Neural progenitor cell (in vitro differentiated cells): ENCODE results near the gene PIM2. TPM values are rescaled to one million over a fixed set of nuclear protein-coding genes. Genes with fewer than 3 reads are reported as not detected.
"Not testable (repeated sequence)": the region's sequence is repeated elsewhere in the genome, so short reads cannot be mapped to it uniquely, and the experiment has no call there.

ENCODE experiments used
- DNase-seq: peaks from one replicate; pipeline ENCODE4 v3.0.0-alpha.2; 2016; ENCODE audit warnings: low spot score
- H2AFZ ChIP-seq: fragments of 200-600 bp; sonication (generic); replicated peaks from 2 replicates; pipeline ENCODE4 v1.6.1; 2016; ENCODE audit warnings: antibody characterized with exemption
- H3F3A ChIP-seq: fragments of 200-600 bp; sonication (generic); 2 replicates; pipeline ENCODE4 v1.6.1; 2016; ENCODE audit warnings: antibody characterized with exemption, low read depth
- H3K27ac ChIP-seq: fragments of 200-600 bp; sonication (generic); 2 replicates; pipeline ENCODE4 v1.5.1; 2016; ENCODE audit warnings: mild to moderate bottlenecking
- H3K27me3 ChIP-seq: fragments of 200-600 bp; sonication (generic); 2 replicates; pipeline ENCODE4 v1.6.1; 2016; ENCODE audit warnings: mild to moderate bottlenecking, moderate library complexity
- H3K36me3 ChIP-seq: fragments of 200-600 bp; sonication (generic); 2 replicates; pipeline ENCODE4 v1.5.1; 2016
- H3K4me1 ChIP-seq: fragments of 200-600 bp; sonication (generic); 2 replicates; pipeline ENCODE4 v1.6.1; 2016; ENCODE audit warnings: mixed run types
- H3K4me2 ChIP-seq: fragments of 200-600 bp; sonication (generic); 2 replicates; pipeline ENCODE4 v1.6.1; 2016
- H3K4me3 ChIP-seq: fragments of 200-600 bp; sonication (generic); 2 replicates; pipeline ENCODE4 v1.5.1; 2016
- H3K79me2 ChIP-seq: fragments of 200-600 bp; sonication (generic); 2 replicates; pipeline ENCODE4 v1.6.1; 2016; ENCODE audit warnings: low read depth
- H3K9ac ChIP-seq: fragments of 200-600 bp; sonication (generic); 2 replicates; pipeline ENCODE4 v1.6.1; 2016
- H3K9me3 ChIP-seq: fragments of 200-600 bp; sonication (generic); 2 replicates; pipeline ENCODE4 v1.5.1; 2016; ENCODE audit warnings: low read depth
- H4K20me1 ChIP-seq: fragments of 200-600 bp; sonication (generic); 2 replicates; pipeline ENCODE4 v1.6.1; 2016; ENCODE audit warnings: low read depth
- H3K27ac Mint-ChIP-seq: 3 replicates; pipeline ENCODE4 v1.8.0; 2021; ENCODE audit warnings: mixed read lengths
- H3K27me3 Mint-ChIP-seq: 2 replicates; pipeline ENCODE4 v1.8.0; 2022; ENCODE audit warnings: low read depth, mild to moderate bottlenecking, inconsistent platforms, moderate library complexity, mixed read lengths; ENCODE audit not compliant: insufficient read depth
- H3K36me3 Mint-ChIP-seq: 3 replicates; pipeline ENCODE4 v1.8.0; 2021; ENCODE audit warnings: mixed read lengths
- H3K4me1 Mint-ChIP-seq: 3 replicates; pipeline ENCODE4 v1.8.0; 2021; ENCODE audit warnings: mixed read lengths
- H3K4me3 Mint-ChIP-seq: 3 replicates; pipeline ENCODE4 v1.8.0; 2021; ENCODE audit warnings: mild to moderate bottlenecking, moderate library complexity, mixed read lengths
- H3K9me3 Mint-ChIP-seq: 3 replicates; pipeline ENCODE4 v1.8.0; 2020; ENCODE audit warnings: mixed read lengths
- EZH2 ChIP-seq: fragments of 200-600 bp; sonication (generic); IDR thresholded peaks from 2 replicates; pipeline ENCODE4 v1.6.1; 2017; ENCODE audit warnings: antibody characterized with exemption, mild to moderate bottlenecking, moderate library complexity
- EZH2phosphoT487 ChIP-seq: fragments of 200-600 bp; sonication (generic); IDR thresholded peaks from 2 replicates; pipeline ENCODE4 v1.6.1; 2017; ENCODE audit warnings: antibody characterized with exemption
- small RNA-seq: library from RNA; depleted of rRNA; stranded (forward); fragments of <200 nt; gene quantifications from one replicate; pipeline ENCODE3, GENCODE V24; 2015
- total RNA-seq: library from RNA; depleted of rRNA; stranded (reverse); fragments of >200 nt; gene quantifications from 2 replicates; pipeline ENCODE4 v1.2.3, GENCODE V29; 2015; ENCODE audit warnings: low replicate concordance
- TF ChIP-seq, protein P1 (sequence below): fragments of 200-600 bp; sonication (generic); IDR thresholded peaks from 2 replicates; pipeline ENCODE4 v1.5.1; 2017; ENCODE audit warnings: antibody characterized with exemption, mild to moderate bottlenecking

PIM2 gene
- total RNA-seq, 1 donor from 2014 or later = 14.7 TPM

DNA sequence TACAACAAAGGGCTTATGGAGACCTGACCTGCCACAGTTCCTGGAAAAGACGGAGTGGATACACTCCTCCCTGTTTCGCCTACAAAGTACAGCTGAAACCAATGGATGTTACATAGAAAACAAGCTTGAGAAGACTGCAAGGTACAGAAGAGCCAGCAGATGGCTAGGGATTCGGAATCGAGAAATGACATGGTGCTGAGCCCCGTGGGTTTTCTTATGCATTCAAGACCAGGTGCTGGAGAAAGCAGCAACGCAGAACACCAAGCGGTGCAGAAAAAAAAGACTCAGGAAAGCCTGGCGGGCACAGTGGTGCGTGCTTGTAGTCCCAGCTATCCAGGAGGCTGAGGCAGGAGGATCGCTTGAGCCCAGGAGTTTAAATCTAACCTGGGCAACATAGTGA is 35.1 kb downstream of the PIM2 start:
- H3K27me3 ChIP-seq = no peaks in the 10 kb centered on the region
- no peak overlapping the region for H3K27ac ChIP-seq
- H3K9ac ChIP-seq = no peak overlapping the region
- no peak for TF ChIP-seq EZH2
- TF ChIP-seq, protein P1, sequence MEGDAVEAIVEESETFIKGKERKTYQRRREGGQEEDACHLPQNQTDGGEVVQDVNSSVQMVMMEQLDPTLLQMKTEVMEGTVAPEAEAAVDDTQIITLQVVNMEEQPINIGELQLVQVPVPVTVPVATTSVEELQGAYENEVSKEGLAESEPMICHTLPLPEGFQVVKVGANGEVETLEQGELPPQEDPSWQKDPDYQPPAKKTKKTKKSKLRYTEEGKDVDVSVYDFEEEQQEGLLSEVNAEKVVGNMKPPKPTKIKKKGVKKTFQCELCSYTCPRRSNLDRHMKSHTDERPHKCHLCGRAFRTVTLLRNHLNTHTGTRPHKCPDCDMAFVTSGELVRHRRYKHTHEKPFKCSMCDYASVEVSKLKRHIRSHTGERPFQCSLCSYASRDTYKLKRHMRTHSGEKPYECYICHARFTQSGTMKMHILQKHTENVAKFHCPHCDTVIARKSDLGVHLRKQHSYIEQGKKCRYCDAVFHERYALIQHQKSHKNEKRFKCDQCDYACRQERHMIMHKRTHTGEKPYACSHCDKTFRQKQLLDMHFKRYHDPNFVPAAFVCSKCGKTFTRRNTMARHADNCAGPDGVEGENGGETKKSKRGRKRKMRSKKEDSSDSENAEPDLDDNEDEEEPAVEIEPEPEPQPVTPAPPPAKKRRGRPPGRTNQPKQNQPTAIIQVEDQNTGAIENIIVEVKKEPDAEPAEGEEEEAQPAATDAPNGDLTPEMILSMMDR = no peak
- TF ChIP-seq EZH2phosphoT487 = no peak
- Mint-ChIP-seq H3K4me1 (no peaks in the 10 kb centered on the region), H3K36me3 (no peaks in the 10 kb centered on the region), H3K27me3 (peaks cover 3% of the 10 kb centered on the region), H3K4me3 (no peak overlapping the region), H3K27ac (no peak overlapping the region), H3K9me3 (peaks cover 7% of the 10 kb centered on the region)
- no peaks in the 10 kb centered on the region for H3K36me3 ChIP-seq
- H3K4me3 ChIP-seq = no peak overlapping the region
- H3K79me2 ChIP-seq = no peaks in the 10 kb centered on the region
- no peaks in the 10 kb centered on the region for H3K9me3 ChIP-seq
- no peak overlapping the region for H3K4me2 ChIP-seq
- no peaks in the 10 kb centered on the region for H3F3A ChIP-seq
- no peak overlapping the region for H2AFZ ChIP-seq
- no peaks in the 10 kb centered on the region for H3K4me1 ChIP-seq
- H4K20me1 ChIP-seq = no peaks in the 10 kb centered on the region
- DNase-seq = no peak

DNA sequence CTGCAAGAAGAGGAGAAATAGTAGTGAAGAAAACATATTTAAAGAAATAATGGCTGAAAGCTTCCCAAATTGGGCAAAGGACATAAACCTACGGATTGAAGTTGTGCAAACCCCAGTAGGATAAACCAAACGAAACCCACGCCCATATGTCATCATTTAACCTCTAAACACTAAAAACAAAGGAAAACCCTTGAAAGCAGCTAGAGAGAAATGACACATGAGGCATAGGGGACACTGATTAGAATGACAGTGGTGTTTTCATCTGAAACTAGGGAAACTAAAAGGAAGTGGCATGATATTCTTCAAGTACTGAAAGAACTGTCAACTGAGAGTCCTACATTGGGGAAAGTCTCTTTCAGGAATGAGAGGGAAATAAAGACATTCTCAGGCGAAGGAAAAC is 41.9 kb downstream of the PIM2 start:
- not testable (repeated sequence) for H3K4me2 ChIP-seq, H3K9ac ChIP-seq, H3K27ac Mint-ChIP-seq, H3K27me3 ChIP-seq, DNase-seq, H4K20me1 ChIP-seq, H3K4me1 ChIP-seq, H3K27ac ChIP-seq, H3K36me3 ChIP-seq, H3K4me3 ChIP-seq, H3K4me1 Mint-ChIP-seq, H3K9me3 ChIP-seq, H3K27me3 Mint-ChIP-seq, H3K9me3 Mint-ChIP-seq, H3K4me3 Mint-ChIP-seq, H3K36me3 Mint-ChIP-seq, H2AFZ ChIP-seq, H3F3A ChIP-seq, H3K79me2 ChIP-seq

DNA sequence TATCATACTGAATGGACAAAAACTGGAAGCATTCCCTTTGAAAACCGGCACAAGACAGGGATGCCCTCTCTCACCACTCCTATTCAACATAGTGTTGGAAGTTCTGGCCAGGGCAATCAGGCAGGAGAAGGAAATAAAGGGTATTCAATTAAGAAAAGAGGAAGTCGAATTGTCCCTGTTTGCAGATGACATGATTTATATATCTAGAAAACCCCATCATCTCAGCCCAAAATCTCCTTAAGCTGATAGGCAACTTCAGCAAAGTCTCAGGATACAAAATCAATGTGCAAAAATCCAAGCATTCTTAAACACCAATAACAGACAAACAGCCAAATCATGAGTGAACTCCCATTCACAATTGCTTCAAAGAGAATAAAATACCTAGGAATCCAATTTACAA is 46.8 kb downstream of the PIM2 start:
- H3K36me3 Mint-ChIP-seq, H4K20me1 ChIP-seq, H3K27me3 Mint-ChIP-seq, H3K79me2 ChIP-seq, H3K9me3 Mint-ChIP-seq, H3K4me3 Mint-ChIP-seq, H3F3A ChIP-seq, H3K4me3 ChIP-seq, H3K27me3 ChIP-seq, H3K27ac ChIP-seq, H3K4me1 ChIP-seq, H3K27ac Mint-ChIP-seq, H2AFZ ChIP-seq, H3K4me1 Mint-ChIP-seq, H3K36me3 ChIP-seq, H3K9ac ChIP-seq, DNase-seq, H3K9me3 ChIP-seq, H3K4me2 ChIP-seq: not testable (repeated sequence)

DNA sequence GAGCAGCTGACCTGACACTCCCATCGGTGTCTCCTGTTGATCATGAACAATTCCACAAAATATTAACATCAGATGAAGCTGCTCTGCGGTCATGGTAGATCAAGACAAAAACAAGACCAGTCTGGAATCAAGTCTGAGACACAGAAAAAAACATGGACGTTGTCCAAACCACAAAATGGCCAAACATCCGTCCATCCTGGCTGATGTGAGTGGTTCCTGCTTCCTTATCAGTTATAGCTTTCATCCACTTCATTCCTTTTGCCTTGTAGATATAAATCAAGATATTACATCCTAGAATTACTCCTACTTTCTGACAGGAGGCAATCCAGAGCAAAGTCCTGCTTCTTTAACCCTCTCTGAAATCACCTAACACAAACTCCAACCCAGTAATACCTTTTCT is 54.6 kb downstream of the PIM2 start:
- Histone ChIP-seq H3K79me2 (no peaks in the 10 kb centered on the region), H3F3A (no peaks in the 10 kb centered on the region), H3K4me1 (no peaks in the 10 kb centered on the region), H3K9ac (no peak overlapping the region), H3K9me3 (no peaks in the 10 kb centered on the region), H3K36me3 (no peaks in the 10 kb centered on the region), H4K20me1 (no peaks in the 10 kb centered on the region), H2AFZ (no peak overlapping the region), H3K4me2 (no peak overlapping the region), H3K27me3 (no peaks in the 10 kb centered on the region), H3K27ac (no peak overlapping the region), H3K4me3 (no peak overlapping the region)
- peaks cover 2% of the 10 kb centered on the region for H3K27me3 Mint-ChIP-seq
- H3K9me3 Mint-ChIP-seq = peaks cover 15% of the 10 kb centered on the region
- H3K27ac Mint-ChIP-seq = no peak overlapping the region
- H3K4me3 Mint-ChIP-seq = no peak overlapping the region
- H3K36me3 Mint-ChIP-seq = no peaks in the 10 kb centered on the region
- DNase-seq = no peak
- no peak for TF ChIP-seq EZH2
- TF ChIP-seq, protein P1 = no peak
- no peak for TF ChIP-seq EZH2phosphoT487
- no peaks in the 10 kb centered on the region for H3K4me1 Mint-ChIP-seq

Small RNA genes within 50 kb of the gene (small RNA-seq; reads per million reads assigned to genes)
- not detected for gene RNU6-722P

Other genes with a start within 250 kb of the PIM2 start
- 0.37 TPM in 1 of 2 replicates, not detected in the other for gene WAS, start 235.2 kb downstream of the PIM2 start, total RNA-seq
- 9.4 and 13.9 TPM in 2 replicates for gene SUV39H1, start 222.3 kb downstream of the PIM2 start, total RNA-seq
- not detected in 2 replicates for gene GLOD5, start 157.3 kb downstream of the PIM2 start, total RNA-seq
- not detected in 2 replicates for gene GATA1, start 132.4 kb downstream of the PIM2 start, total RNA-seq
- gene HDAC6, start 117.0 kb downstream of the PIM2 start, total RNA-seq = 127 and 135 TPM in 2 replicates
- gene ERAS, start 92.5 kb downstream of the PIM2 start, total RNA-seq = 0.50 TPM in 1 of 2 replicates, not detected in the other
- gene PCSK1N, start 83.4 kb downstream of the PIM2 start, total RNA-seq = 2.4 TPM in 1 of 2 replicates, not detected in the other
- gene TIMM17B, start 21.3 kb downstream of the PIM2 start, total RNA-seq = 48.7 and 105 TPM in 2 replicates
- 26.9 and 49.7 TPM in 2 replicates for gene PQBP1, start 21.1 kb downstream of the PIM2 start, total RNA-seq
- 8.6 and 11.7 TPM in 2 replicates for gene SLC35A2, start 7.4 kb downstream of the PIM2 start, total RNA-seq
- gene OTUD5, start 38.6 kb upstream of the PIM2 start, total RNA-seq = 38.6 and 46.3 TPM in 2 replicates
- 0.39 and 1.4 TPM in 2 replicates for gene KCND1, start 52.8 kb upstream of the PIM2 start, total RNA-seq
- gene GRIPAP1, start 83.2 kb upstream of the PIM2 start, total RNA-seq = 30.1 and 38.9 TPM in 2 replicates
- gene TFE3, start 124.3 kb upstream of the PIM2 start, total RNA-seq = 7.9 and 25.6 TPM in 2 replicates
- 1.1 and 3.1 TPM in 2 replicates for gene CCDC120, start 140.0 kb upstream of the PIM2 start, total RNA-seq
- 0.30 and 11.0 TPM in 2 replicates for gene PRAF2, start 155.0 kb upstream of the PIM2 start, total RNA-seq
- gene WDR45, start 160.9 kb upstream of the PIM2 start, total RNA-seq = 19.7 and 22.2 TPM in 2 replicates
- gene GPKOW, start 204.7 kb upstream of the PIM2 start, total RNA-seq = 11.2 and 20.6 TPM in 2 replicates
- 1.4 and 1.5 TPM in 2 replicates for gene MAGIX, start 243.7 kb upstream of the PIM2 start, total RNA-seq